ENCODE results near the gene PLEKHM1.

DNA sequence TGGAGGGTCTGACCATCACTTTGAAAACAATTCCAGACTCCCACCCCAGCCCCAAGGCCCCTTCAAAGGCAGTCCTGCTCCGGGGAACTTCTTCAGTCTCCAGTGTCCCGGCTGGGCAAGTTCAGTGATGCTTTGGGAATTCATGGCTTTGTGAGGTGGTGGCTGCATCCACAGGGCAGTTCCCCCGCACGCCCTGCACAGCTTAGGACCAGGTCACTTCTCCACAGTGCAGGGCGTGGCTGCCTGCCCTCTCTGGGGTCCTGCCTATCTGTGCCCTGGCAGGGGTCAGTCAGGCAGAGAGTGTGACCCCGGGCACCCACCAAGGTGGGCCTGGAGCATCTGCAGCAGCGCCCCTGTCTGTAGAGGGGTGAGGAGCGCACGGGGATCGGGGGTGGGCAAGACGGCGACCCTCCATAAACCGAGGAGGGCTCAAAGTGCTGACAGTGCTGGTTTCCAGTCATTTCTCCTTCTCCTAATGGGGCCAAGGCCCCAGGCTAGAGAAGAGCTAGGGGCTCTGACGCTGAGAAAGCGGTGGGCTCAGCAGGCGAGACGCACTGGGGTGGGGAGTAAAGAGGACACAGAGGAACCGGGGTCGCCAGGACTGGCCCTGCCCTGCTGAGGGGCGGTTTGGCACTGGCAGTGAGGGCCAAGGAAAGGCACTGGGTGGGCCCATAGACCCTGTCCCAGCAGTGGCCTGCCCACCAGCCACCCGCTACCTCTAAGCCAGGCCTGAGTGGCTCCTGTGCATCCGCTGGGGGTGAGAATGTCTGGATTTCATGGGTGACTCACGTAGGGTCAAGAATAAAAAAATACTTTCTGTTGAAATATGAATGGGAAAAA is 53.7 kb downstream of the PLEKHM1 start:
- TF ChIP-seq, protein P1, sequence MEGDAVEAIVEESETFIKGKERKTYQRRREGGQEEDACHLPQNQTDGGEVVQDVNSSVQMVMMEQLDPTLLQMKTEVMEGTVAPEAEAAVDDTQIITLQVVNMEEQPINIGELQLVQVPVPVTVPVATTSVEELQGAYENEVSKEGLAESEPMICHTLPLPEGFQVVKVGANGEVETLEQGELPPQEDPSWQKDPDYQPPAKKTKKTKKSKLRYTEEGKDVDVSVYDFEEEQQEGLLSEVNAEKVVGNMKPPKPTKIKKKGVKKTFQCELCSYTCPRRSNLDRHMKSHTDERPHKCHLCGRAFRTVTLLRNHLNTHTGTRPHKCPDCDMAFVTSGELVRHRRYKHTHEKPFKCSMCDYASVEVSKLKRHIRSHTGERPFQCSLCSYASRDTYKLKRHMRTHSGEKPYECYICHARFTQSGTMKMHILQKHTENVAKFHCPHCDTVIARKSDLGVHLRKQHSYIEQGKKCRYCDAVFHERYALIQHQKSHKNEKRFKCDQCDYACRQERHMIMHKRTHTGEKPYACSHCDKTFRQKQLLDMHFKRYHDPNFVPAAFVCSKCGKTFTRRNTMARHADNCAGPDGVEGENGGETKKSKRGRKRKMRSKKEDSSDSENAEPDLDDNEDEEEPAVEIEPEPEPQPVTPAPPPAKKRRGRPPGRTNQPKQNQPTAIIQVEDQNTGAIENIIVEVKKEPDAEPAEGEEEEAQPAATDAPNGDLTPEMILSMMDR (IDR thresholded peaks at IDR 0.05), result no peak
- no peak for TF ChIP-seq HDAC2 (IDR thresholded peaks at IDR 0.05)
- TF ChIP-seq POLR2A (IDR thresholded peaks at IDR 0.05; ENCODE audit: low read length), result no peak
- TF ChIP-seq BHLHE40 (IDR thresholded peaks at IDR 0.05; ENCODE audit: low read depth, low read length), result no peak
- no peak for TF ChIP-seq RNF2 (IDR thresholded peaks at IDR 0.05; ENCODE audit: borderline replicate concordance, low read depth)
- no peak for TF ChIP-seq HEYL (CRISPR knock-in tag; IDR thresholded peaks at IDR 0.05)
- no peak for TF ChIP-seq EP300 (IDR thresholded peaks at IDR 0.05)
- no peak for TF ChIP-seq MAX (IDR thresholded peaks at IDR 0.05)
- no peak for TF ChIP-seq REST (IDR thresholded peaks at IDR 0.05)
- peak; percentile 74 for TF ChIP-seq MAFK (IDR thresholded peaks at IDR 0.05; ENCODE audit: partially characterized antibody)
- no peak for TF ChIP-seq RAD21 (conservative IDR thresholded peaks at IDR 0.05 in 1 of 2, IDR thresholded peaks at IDR 0.05 in 1 of 2)
- no peak for TF ChIP-seq MYC (IDR thresholded peaks at IDR 0.05; ENCODE audit: borderline replicate concordance, low read length)
- TF ChIP-seq ESRRA (IDR thresholded peaks at IDR 0.05; ENCODE audit: borderline replicate concordance, low read length), result no peak
- TF ChIP-seq USF2 (IDR thresholded peaks at IDR 0.05), result no peak
